LoVo (cell line): Measurements from ENCODE around the gene IQSEC1.

Experiments used
- DNase-seq: peaks from one replicate; pipeline ENCODE4 v3.0.0-alpha.2; 2016; ENCODE audit warnings: low spot score

The IQSEC1 gene

GRCh38 chr3:13016083-13016720 lies 57.0 kb downstream of the IQSEC1 start:
- no peak for DNase-seq

- DNase-seq = no peak
Measured at GRCh38 chr3:13015286-13016082, 57.7 kb downstream of the IQSEC1 start.

GRCh38 chr3:13014755-13015285 lies 58.4 kb downstream of the IQSEC1 start:
- DNase-seq = no peak

- DNase-seq = no peak
Measured at GRCh38 chr3:13013994-13014754, 59.1 kb downstream of the IQSEC1 start.

GRCh38 chr3:13013566-13013965 lies 59.7 kb downstream of the IQSEC1 start:
- DNase-seq = no peak

- no peak for DNase-seq
Measured at GRCh38 chr3:13013151-13013561, 60.1 kb downstream of the IQSEC1 start.

- DNase-seq = no peak
Measured at GRCh38 chr3:13012221-13012691, 61.0 kb downstream of the IQSEC1 start.

GRCh38 chr3:13011573-13012220 lies 61.5 kb downstream of the IQSEC1 start:
- DNase-seq = no peak

- no peak for DNase-seq
Measured at GRCh38 chr3:13010780-13011572, 62.3 kb downstream of the IQSEC1 start.

GRCh38 chr3:13009946-13010315 lies 63.3 kb downstream of the IQSEC1 start:
- no peak for DNase-seq

GRCh38 chr3:13009132-13009945 lies 63.9 kb downstream of the IQSEC1 start:
- no peak for DNase-seq

GRCh38 chr3:13008155-13008995 lies 64.9 kb downstream of the IQSEC1 start:
- no peak for DNase-seq

- no peak for DNase-seq
Measured at GRCh38 chr3:13007251-13007941, 65.8 kb downstream of the IQSEC1 start.

- DNase-seq = no peak
Measured at GRCh38 chr3:13006216-13006990, 66.8 kb downstream of the IQSEC1 start.

- no peak for DNase-seq
Measured at GRCh38 chr3:13005301-13005700, 67.9 kb downstream of the IQSEC1 start.

GRCh38 chr3:13004376-13004775 lies 68.9 kb downstream of the IQSEC1 start:
- DNase-seq = no peak

GRCh38 chr3:13003608-13004007 lies 69.6 kb downstream of the IQSEC1 start:
- no peak for DNase-seq
